ENCODE data around the gene CAGE1.
A peak's percentile ranks its signal among the peaks of the same experiment; 100 is the strongest.

Gene CAGE1

DNA sequence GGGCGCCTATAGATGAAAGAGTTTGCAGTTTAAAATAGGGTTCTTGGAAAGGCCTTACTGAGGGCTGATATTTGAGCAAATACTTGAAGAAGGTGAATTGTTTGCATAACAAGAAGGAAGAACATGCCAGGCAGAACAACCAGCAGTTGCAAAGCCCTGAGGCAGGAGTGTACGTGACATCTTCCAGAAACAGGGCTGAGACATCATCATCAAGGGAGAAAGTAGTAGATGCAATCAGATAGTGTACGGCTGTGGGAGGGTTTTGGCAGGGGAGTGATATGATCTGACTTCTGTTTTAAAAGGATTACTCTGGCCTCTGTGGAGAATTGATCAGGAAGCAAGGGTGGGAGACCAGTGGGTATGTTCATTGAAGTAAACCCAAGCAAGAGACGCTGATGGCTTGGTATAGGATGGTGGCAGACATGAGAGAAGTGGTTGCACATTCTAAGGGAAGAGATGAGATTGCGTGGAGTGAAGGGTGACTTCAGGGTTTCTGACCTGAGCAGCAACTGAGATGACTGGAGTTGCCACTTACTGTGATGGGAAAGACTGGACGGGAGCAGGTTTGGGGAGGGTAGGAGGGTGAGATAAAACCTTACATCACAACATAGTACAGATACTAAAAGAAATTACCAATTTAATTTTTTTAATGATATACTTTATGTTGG is 28.8 kb upstream of the CAGE1 start:
- H3K27ac Mint-ChIP-seq = no peak overlapping the region
- H3K4me1 Mint-ChIP-seq (ENCODE audit: low read depth) = no peaks in the 10 kb centered on the region
- H3K4me3 Mint-ChIP-seq = no peak overlapping the region
- H3K27me3 Mint-ChIP-seq = no peaks in the 10 kb centered on the region
- H3K36me3 Mint-ChIP-seq (ENCODE audit: low read depth) = peaks cover 49% of the 10 kb centered on the region
- H3K9me3 Mint-ChIP-seq = no peaks in the 10 kb centered on the region

DNA sequence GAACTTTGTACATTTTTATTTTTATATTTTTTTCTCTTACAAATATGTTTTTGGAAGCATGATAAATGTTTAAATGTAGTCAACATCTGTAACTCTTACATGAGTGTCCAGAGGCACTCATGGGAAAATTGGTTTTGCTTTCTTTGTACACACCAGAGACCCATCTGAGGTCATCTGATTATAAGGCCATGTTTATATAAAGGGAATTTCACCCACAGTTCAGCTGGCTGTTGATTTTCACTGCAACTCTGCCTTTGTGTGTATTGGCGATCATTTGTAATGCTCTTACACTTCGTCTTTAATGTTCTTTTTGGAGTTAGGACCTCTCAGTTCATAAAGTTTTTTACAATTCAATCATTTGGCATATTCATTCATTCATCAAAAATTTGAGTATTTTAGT is 28.1 kb upstream of the CAGE1 start:
- Mint-ChIP-seq H3K36me3 (ENCODE audit: low read depth) (peaks cover 54% of the 10 kb centered on the region), H3K27ac (no peak overlapping the region), H3K9me3 (no peaks in the 10 kb centered on the region), H3K4me3 (no peak overlapping the region), H3K4me1 (ENCODE audit: low read depth) (no peaks in the 10 kb centered on the region), H3K27me3 (no peaks in the 10 kb centered on the region)

DNA sequence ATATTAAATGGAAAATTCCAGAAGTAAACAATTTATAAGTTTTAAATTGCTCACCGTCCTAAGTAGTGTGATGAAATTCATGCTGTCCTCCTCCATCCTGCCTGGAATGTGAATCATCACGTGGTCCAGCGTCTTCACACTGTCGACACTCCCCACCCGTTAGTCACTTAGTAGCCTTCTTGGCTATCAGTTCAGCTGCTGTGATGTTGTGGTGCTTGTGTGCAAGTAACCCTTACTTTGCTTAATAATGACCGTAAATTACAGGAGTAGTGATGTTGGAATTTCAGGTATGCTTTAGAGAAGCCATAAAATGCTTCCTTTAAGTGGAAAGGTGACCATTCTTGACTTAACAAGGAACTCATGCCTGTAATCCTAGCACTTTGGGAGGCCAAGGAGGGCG is 25.3 kb upstream of the CAGE1 start:
- H3K4me3 Mint-ChIP-seq = no peak overlapping the region
- no peaks in the 10 kb centered on the region for H3K9me3 Mint-ChIP-seq
- peaks cover 74% of the 10 kb centered on the region for H3K36me3 Mint-ChIP-seq (ENCODE audit: low read depth)

DNA sequence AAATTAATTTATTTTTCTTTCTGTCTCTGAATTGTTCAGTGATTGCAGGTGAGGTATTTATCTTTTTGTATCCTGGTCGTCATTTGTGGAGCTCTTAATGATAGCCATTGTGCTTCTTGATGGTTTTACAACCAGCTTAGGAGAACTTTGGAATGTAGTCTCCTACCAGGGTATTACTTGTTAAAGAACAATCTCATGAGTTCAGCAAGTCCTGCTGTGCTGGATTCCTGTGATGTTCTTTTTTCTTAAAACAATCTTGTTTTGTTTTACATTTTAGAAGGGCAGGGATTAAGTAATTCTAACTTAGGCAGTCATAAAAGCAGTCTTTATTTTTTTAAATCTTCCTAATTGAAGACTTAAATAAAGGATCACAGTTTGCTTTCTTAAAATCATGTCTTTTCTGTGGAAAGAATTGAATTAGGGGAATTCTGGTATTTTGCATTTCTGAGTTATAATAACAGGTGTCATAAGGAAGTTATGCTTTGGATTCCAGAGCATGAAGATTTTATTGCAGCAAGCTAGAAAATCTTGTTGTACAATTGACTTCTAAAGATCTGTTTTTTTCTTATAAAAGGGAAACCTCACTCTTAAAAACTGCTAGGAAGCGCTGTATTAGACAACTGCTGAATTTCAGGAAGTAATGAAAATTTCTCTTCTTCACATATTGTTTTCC is 23.7 kb upstream of the CAGE1 start:
- Mint-ChIP-seq H3K27ac (no peak overlapping the region), H3K4me3 (no peak overlapping the region), H3K9me3 (no peaks in the 10 kb centered on the region), H3K4me1 (ENCODE audit: low read depth) (no peaks in the 10 kb centered on the region), H3K36me3 (ENCODE audit: low read depth) (peaks cover 69% of the 10 kb centered on the region), H3K27me3 (no peaks in the 10 kb centered on the region)

More for the DNA sequence above, 25.3 kb upstream of the CAGE1 start:
- no peak overlapping the region for H3K27ac Mint-ChIP-seq
- H3K27me3 Mint-ChIP-seq = no peaks in the 10 kb centered on the region
- H3K4me1 Mint-ChIP-seq (ENCODE audit: low read depth) = no peaks in the 10 kb centered on the region

DNA sequence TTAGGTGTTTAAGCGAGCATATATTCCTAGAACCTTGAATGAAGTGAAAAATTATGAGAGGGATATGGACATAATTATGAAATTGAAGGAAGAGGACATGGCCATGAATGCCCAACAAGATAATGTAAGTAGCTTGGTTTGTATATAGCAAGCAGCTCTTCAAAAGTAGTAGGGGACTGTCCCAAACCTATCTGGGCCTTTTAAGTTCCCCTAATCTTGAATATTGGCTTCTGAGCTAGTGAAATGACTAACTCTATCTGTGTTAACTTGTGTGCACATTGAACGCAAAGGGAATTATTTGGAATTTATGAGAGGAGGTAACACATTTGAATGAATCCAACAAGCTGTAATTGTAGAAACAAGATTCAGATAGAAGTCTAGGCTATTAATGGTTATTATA is 21.8 kb upstream of the CAGE1 start:
- Mint-ChIP-seq H3K4me1 (ENCODE audit: low read depth) (no peaks in the 10 kb centered on the region), H3K36me3 (ENCODE audit: low read depth) (peaks cover 74% of the 10 kb centered on the region), H3K9me3 (no peaks in the 10 kb centered on the region), H3K27me3 (no peaks in the 10 kb centered on the region), H3K4me3 (no peak overlapping the region), H3K27ac (no peak overlapping the region)

DNA sequence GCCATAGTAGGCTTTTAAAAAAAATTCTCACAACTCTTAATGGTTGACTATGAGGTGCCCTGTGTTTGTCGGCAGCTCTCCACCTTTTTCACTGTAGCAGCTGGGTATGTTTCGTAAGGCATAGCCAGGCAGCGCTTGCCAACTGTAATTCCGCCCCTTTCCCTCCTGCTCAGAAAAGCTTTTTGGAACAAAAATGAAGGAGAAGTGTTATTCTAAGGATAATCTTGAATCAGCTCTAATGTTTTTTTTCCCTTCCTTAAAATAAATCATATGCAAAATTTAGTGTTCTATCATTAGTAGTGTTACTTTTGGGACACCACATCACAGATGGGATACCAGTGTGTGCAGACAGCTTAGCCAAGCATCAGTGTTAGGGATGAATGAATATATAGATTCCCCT is 21.3 kb upstream of the CAGE1 start:
- Mint-ChIP-seq H3K4me3 (no peak overlapping the region), H3K9me3 (no peaks in the 10 kb centered on the region), H3K4me1 (ENCODE audit: low read depth) (no peaks in the 10 kb centered on the region), H3K36me3 (ENCODE audit: low read depth) (peaks cover 78% of the 10 kb centered on the region), H3K27me3 (no peaks in the 10 kb centered on the region), H3K27ac (no peak overlapping the region)

DNA sequence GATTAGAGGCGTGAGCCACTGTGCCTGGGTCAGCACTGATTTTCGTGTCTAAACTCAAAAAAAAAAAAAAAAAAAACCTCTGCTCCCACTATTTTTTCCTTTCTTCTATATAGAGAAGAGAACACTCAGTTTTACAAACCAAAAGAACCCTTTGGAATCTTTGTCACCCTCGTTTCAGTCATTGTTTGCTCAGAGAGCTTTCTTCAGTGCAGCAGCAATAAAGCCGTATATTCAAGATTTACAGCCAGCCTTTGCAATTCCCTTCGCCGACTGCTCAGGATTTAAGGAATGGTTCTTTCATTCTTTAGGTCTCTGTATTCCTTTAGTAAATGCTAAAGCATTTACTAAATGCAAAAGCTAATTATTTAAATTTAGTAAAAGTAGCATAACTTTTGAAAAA is 20.2 kb upstream of the CAGE1 start:
- Mint-ChIP-seq H3K27ac (no peak overlapping the region), H3K36me3 (ENCODE audit: low read depth) (peaks cover 79% of the 10 kb centered on the region), H3K27me3 (no peaks in the 10 kb centered on the region), H3K9me3 (no peaks in the 10 kb centered on the region), H3K4me1 (ENCODE audit: low read depth) (no peaks in the 10 kb centered on the region), H3K4me3 (no peak overlapping the region)

DNA sequence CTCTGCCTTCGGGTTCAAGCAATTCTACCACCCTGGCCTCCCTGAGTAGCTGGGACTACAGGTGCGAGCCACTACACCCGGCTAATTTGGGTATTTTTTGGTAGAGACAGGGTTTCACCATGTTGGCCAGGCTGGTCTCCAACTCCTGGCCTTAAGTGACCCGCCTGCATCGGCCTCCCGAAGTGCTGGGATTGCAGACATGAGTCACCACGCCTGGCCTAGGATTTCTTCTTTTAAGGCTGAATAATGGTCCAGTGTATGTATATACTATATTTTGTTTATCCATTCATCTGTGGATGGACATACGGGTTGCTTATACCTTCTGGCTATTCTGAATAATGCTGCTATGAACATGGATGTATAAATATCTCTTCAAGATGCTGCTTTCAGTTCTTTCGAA is 17.2 kb upstream of the CAGE1 start:
- H3K27me3 Mint-ChIP-seq = no peaks in the 10 kb centered on the region
- H3K36me3 Mint-ChIP-seq (ENCODE audit: low read depth) = peaks cover 83% of the 10 kb centered on the region
- H3K4me1 Mint-ChIP-seq (ENCODE audit: low read depth) = no peaks in the 10 kb centered on the region
- no peak overlapping the region for H3K4me3 Mint-ChIP-seq
- H3K27ac Mint-ChIP-seq = no peak overlapping the region
- H3K9me3 Mint-ChIP-seq = no peaks in the 10 kb centered on the region

DNA sequence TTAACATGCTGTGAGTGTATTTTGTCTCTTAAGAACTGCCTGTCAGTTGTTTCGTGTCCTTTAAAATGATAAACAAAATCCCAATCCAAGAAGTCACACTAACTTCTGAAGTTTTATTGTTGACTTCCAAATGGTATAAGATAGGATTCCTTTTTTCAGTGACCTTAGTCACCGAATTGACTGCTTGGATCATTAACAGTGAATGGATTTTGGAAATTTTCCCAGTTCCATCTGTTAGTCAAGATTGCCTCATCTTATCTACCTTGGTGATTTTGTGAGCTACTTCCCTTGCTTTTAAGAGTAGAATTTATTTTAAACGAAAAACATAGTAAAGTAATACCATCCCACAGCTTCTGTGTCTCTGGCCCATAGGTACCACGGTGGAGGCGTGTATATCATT is 15.0 kb upstream of the CAGE1 start:
- Mint-ChIP-seq H3K9me3 (no peaks in the 10 kb centered on the region), H3K4me3 (no peak overlapping the region), H3K4me1 (ENCODE audit: low read depth) (no peaks in the 10 kb centered on the region), H3K36me3 (ENCODE audit: low read depth) (peaks cover 82% of the 10 kb centered on the region), H3K27me3 (no peaks in the 10 kb centered on the region), H3K27ac (no peak overlapping the region)

DNA sequence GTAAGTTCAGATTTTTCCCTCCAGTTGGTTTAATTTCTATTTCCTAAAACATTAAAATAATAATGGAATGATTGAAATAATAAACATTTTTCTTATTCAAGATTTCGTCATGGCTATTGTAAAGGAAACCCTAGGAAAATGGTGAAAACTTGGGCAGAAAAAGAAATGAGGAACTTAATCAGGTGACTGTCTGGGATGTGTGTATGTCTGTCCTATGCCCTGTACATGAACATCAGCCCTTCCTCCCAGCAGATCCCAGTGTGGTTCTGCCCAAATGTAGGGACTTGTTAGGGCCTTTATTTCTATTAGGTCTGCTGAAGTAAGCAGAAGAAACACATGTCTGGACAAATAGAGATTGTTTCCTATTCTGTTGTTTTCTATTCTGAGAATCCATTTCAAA is 13.2 kb upstream of the CAGE1 start:
- Mint-ChIP-seq H3K27me3 (no peaks in the 10 kb centered on the region), H3K4me3 (no peak overlapping the region), H3K27ac (no peak overlapping the region), H3K36me3 (ENCODE audit: low read depth) (peaks cover 89% of the 10 kb centered on the region), H3K9me3 (no peaks in the 10 kb centered on the region), H3K4me1 (ENCODE audit: low read depth) (no peaks in the 10 kb centered on the region)

DNA sequence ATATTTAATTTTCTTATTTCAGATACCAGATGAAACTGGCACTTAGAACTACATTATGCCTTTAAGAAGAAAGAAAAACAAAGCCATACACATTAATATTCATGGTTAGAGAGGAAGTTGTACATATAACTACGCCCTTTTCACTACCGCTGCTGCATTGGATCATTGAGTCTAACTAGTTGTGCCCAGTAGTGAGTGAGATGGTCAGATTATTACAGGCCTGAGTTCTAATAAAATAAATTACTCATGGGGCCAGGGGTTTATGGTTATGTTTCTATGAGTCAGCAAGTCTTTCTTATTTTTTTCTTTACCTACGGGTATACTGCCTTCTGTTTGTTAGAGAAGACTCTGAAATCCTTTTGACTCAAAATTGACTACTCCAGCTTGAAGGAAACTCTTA is 11.5 kb upstream of the CAGE1 start:
- Mint-ChIP-seq H3K4me3 (no peak overlapping the region), H3K9me3 (no peaks in the 10 kb centered on the region), H3K4me1 (ENCODE audit: low read depth) (no peaks in the 10 kb centered on the region), H3K36me3 (ENCODE audit: low read depth) (peaks cover 84% of the 10 kb centered on the region), H3K27ac (no peak overlapping the region), H3K27me3 (no peaks in the 10 kb centered on the region)

DNA sequence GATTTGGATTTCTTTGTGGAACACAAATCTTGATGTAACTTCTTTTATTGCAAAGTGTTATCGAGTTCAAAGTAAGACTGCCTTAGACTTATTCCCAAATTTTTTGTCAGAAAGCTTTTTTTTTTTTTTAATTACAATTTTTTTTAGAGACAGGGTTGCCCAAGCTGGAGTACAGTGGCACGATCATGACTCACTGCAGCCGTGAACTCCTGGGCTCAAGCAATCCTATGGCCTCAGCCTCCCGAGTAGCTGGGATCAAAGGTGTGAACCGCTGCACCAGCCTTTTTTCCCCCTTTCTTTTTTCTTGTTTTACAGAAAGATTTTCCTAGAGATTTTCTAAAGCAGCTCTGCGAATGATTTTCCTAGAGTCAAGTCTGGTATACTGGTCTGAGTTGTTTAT is 2.9 kb upstream of the CAGE1 start:
- H3K36me3 Mint-ChIP-seq (ENCODE audit: low read depth) = peaks cover 59% of the 10 kb centered on the region
- H3K9me3 Mint-ChIP-seq = no peaks in the 10 kb centered on the region
- no peak overlapping the region for H3K27ac Mint-ChIP-seq
- H3K4me3 Mint-ChIP-seq = peak overlapping the region; percentile 97
- H3K27me3 Mint-ChIP-seq = no peaks in the 10 kb centered on the region
- H3K4me1 Mint-ChIP-seq (ENCODE audit: low read depth) = peaks cover 48% of the 10 kb centered on the region

DNA sequence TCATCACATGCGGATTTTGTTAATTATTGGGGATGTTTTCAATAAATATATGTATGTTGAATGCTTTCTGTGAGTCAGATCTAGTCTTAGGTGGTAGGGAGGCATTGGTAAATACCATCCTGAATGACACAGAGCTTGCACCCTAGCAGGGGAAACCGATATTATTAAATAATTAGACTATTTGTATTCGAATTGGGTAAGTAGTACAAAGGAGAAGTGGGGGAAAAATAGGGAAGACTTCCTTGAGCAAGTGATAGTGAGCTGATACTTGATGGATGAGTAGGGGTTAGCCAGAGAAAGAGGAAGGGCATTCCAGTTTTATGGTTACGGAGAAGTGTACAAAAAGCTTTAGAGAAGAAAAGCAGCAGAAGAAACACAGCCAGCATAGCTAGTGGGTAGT is 1.6 kb upstream of the CAGE1 start:
- H3K4me3 Mint-ChIP-seq = peak overlapping the region; percentile 97
- peaks cover 48% of the 10 kb centered on the region for H3K4me1 Mint-ChIP-seq (ENCODE audit: low read depth)
- H3K9me3 Mint-ChIP-seq = no peaks in the 10 kb centered on the region
- peaks cover 54% of the 10 kb centered on the region for H3K36me3 Mint-ChIP-seq (ENCODE audit: low read depth)
- H3K27ac Mint-ChIP-seq = peak overlapping the region; percentile 99
- no peaks in the 10 kb centered on the region for H3K27me3 Mint-ChIP-seq

DNA sequence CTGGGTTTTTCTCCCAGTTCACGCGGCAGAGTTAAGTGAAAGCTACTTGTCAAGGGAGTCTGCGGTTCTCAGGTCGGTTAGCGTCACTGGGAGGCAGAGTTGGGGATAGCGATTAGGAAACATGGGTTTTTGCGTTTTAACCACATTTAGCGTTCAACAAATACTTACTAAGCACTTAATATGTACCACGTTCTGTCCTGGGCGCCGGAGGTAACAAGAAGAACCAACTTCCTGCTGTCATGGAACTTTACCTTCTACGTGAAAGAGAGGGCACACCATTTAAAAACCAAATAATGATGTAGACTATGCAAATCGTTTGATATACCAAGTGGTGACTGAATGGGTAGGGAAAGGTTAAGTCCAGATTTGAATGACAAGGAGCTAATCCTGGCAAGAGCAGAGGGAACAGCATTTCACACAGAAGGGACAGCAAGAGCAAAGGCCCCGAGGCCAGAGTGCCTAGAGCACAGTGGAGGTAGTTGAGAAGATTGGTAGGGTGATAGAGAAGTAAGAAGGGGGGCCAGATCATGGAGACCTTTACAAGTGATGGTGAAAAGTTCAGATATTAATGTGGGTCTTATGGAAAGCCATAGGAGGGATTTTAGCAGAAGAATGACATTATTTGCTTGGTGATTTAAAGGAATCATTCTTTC is 810 bp upstream of the CAGE1 start:
- Mint-ChIP-seq H3K27ac (peak overlapping the region; percentile 99), H3K4me3 (peak overlapping the region; percentile 97), H3K36me3 (ENCODE audit: low read depth) (peaks cover 47% of the 10 kb centered on the region), H3K4me1 (ENCODE audit: low read depth) (peaks cover 48% of the 10 kb centered on the region), H3K27me3 (no peaks in the 10 kb centered on the region), H3K9me3 (no peaks in the 10 kb centered on the region)

DNA sequence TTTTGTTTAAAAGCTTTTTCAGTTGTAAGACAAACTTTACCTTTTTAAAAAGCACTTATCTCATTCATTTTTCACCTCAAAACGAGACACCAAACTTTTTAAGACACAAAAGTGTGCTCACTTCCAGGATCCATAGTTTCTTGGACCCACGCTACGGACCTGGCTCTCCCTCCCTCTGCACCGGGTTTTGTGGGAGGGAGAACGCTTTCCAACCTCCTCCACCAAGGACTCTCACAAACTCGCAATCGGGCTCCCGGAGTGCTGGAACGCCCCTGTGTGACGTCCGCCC is 436 bp downstream of the CAGE1 start:
- Mint-ChIP-seq H3K4me3 (peak overlapping the region; percentile 97), H3K4me1 (ENCODE audit: low read depth) (peaks cover 48% of the 10 kb centered on the region), H3K27ac (peak overlapping the region; percentile 99), H3K36me3 (ENCODE audit: low read depth) (peaks cover 38% of the 10 kb centered on the region), H3K9me3 (no peaks in the 10 kb centered on the region), H3K27me3 (no peaks in the 10 kb centered on the region)

DNA sequence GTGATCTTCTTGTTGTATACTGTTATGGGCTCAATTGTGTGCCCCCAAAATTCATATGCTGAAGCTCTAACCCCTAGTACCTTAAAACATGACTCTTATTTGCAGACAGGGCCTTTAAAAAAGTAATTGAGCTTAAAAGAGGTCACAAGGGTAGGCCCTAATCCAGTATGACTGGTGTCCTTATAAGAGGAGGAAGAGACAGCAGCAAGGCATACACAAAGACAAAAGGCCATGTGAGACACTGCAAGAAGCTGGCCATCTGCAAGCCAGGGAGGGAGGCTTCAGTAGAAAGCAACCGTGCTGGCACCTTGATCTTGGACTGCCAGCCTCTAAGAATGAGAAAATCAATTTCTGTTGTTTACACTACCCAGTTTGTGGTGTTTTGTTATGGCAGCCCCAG is 8.4 kb downstream of the CAGE1 start:
- Mint-ChIP-seq H3K36me3 (ENCODE audit: low read depth) (no peaks in the 10 kb centered on the region), H3K27ac (no peak overlapping the region), H3K4me3 (no peak overlapping the region), H3K27me3 (no peaks in the 10 kb centered on the region), H3K9me3 (no peaks in the 10 kb centered on the region), H3K4me1 (ENCODE audit: low read depth) (no peaks in the 10 kb centered on the region)
